ENCODE results near the gene ACAP3.

GRCh38 chr1:1245178-1245816, 62.4 kb downstream of the ACAP3 start:
- TF ChIP-seq CTCF (IDR thresholded peaks at IDR 0.05; ENCODE audit: insufficient read depth, low read length) = no peak
- no peak for TF ChIP-seq POLR2AphosphoS5 (IDR thresholded peaks at IDR 0.05; ENCODE audit: low read depth)
- TF ChIP-seq REST (IDR thresholded peaks at IDR 0.05; ENCODE audit: insufficient replicate concordance, low read depth) = no peak
- no peak for TF ChIP-seq GABPA (IDR thresholded peaks at IDR 0.05; ENCODE audit: low read depth)
- TF ChIP-seq SPI1 (IDR thresholded peaks at IDR 0.05; ENCODE audit: borderline replicate concordance, low read depth) = no peak

Measured in HL-60 (cell line).